Measurements from ENCODE around the gene ZDHHC24.

The ZDHHC24 gene

GRCh38 chr11:66484806-66485380 lies 61.0 kb downstream of the ZDHHC24 start:
- TF ChIP-seq, protein P1, sequence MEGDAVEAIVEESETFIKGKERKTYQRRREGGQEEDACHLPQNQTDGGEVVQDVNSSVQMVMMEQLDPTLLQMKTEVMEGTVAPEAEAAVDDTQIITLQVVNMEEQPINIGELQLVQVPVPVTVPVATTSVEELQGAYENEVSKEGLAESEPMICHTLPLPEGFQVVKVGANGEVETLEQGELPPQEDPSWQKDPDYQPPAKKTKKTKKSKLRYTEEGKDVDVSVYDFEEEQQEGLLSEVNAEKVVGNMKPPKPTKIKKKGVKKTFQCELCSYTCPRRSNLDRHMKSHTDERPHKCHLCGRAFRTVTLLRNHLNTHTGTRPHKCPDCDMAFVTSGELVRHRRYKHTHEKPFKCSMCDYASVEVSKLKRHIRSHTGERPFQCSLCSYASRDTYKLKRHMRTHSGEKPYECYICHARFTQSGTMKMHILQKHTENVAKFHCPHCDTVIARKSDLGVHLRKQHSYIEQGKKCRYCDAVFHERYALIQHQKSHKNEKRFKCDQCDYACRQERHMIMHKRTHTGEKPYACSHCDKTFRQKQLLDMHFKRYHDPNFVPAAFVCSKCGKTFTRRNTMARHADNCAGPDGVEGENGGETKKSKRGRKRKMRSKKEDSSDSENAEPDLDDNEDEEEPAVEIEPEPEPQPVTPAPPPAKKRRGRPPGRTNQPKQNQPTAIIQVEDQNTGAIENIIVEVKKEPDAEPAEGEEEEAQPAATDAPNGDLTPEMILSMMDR (IDR thresholded peaks at IDR 0.05), result no peak

GRCh38 chr11:66480117-66480938 lies 65.5 kb downstream of the ZDHHC24 start, which contains the start of gene DPP3:
DPP3 (plus strand) TSS chr11:66480434; CDS start chr11:66482201, 1,767 bp downstream.
- TF ChIP-seq, protein P1 (IDR thresholded peaks at IDR 0.05), result no peak

GRCh38 chr11:66479394-66480116 lies 66.3 kb downstream of the ZDHHC24 start:
- TF ChIP-seq, protein P1 (IDR thresholded peaks at IDR 0.05), result no peak

DNA sequence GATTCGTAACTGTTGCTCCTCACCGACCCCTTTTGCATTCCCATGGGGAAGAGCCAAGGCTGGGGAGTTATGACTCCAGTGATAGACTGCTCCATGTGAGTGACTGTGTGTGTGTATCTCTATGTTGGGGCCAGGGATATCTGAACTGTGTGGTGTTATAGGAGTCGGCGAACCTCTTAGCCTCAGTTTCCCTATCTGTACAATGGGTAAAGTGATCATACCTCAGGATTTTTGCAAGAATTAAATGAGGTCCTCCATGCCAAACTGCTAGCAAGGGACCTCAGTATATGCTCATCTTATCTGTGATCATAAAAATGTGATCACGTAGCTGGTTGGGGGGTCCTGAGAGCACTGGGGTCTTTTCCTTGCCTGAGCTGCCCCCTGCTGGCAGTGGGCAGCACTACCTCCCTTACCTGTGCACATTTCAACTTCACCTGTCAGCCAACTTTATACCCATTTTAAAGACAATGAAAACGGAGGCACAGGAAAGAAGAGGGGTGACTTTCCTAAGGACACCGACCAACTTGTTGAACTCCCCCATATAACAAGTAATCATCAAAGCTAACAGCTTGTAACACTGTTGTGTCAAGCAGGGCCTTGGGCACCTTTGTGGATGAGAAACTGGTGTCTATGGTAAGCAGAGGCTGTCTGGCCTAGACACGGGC lies 67.0 kb downstream of the ZDHHC24 start:
- TF ChIP-seq, protein P1 (IDR thresholded peaks at IDR 0.05), result peak; percentile 97

GRCh38 chr11:66477263-66478201 lies 68.3 kb downstream of the ZDHHC24 start:
- TF ChIP-seq, protein P1 (IDR thresholded peaks at IDR 0.05), result no peak

- TF ChIP-seq, protein P1 (IDR thresholded peaks at IDR 0.05), result no peak
These were observed 69.0 kb downstream of the ZDHHC24 start for GRCh38 chr11:66476841-66477251.
